Heart right ventricle (tissue), 16 donors: Measurements from ENCODE around the gene ACOXL. TPM values are rescaled to one million over a fixed set of nuclear protein-coding genes. Genes with fewer than 3 reads are reported as not detected.

Source experiments
- ATAC-seq, 8 donors: fragments of 200-7000 bp; cut with Tn5 transposase; one replicate each; pipeline ENCODE4 v1.9.1; 2020; ENCODE audit warnings: mild to moderate bottlenecking in 8 of 8, moderate library complexity in 8 of 8, moderate number of reproducible peaks in 1 of 8
- DNase-seq, 2 donors: peaks; one replicate each; pipeline ENCODE4 v3.0.0-alpha.2; 2020
- H3K27ac ChIP-seq, 10 donors: fragments of 200-600 bp; sonication (generic) in 2 of 10; one replicate each; pipeline versions ENCODE4 v1.5.0 to v1.8.0; 2020 to 2022; ENCODE audit warnings: mild to moderate bottlenecking in 3 of 10
- H3K27me3 ChIP-seq, 7 donors: fragments of 200-600 bp; one replicate each; pipeline ENCODE4 v1.8.0; 2021 to 2022; ENCODE audit warnings: mild to moderate bottlenecking in 2 of 7
- H3K36me3 ChIP-seq, 9 donors: fragments of 200-600 bp; sonication (generic) in 1 of 9; one replicate each; pipeline versions ENCODE4 v1.5.0 to v1.8.0; 2020 to 2022; ENCODE audit warnings: mild to moderate bottlenecking in 2 of 9
- H3K4me1 ChIP-seq, 9 donors: fragments of 200-600 bp; sonication (generic) in 1 of 9; one replicate each; pipeline versions ENCODE4 v1.5.0 to v1.8.0; 2020 to 2022; ENCODE audit warnings: mild to moderate bottlenecking in 4 of 9
- H3K4me3 ChIP-seq, 10 donors: fragments of 200-600 bp; sonication (generic) in 2 of 10; one replicate each; pipeline versions ENCODE4 v1.5.0 to v1.8.0; 2020 to 2022; ENCODE audit warnings: mild to moderate bottlenecking in 7 of 10, moderate library complexity in 2 of 10
- H3K9me3 ChIP-seq, 11 donors: fragments of 200-600 bp in 10 of 11; sonication (generic) in 2 of 11; one replicate each; pipeline versions ENCODE4 v1.5.0 to v1.8.0; 2013 to 2022; ENCODE audit warnings: mild to moderate bottlenecking in 2 of 11, control low read depth in 1 of 11, moderate library complexity in 1 of 11
- WGBS, 2 donors: extraction: QIAGEN DNeasy Blood & Tissue Kit; methylation state at CpG; one replicate each; pipeline ENCODE4 v1.1.7; 2013; ENCODE audit warnings: inconsistent platforms in 1 of 2; 5-methylcytosine and 5-hydroxymethylcytosine counted together
- intact Hi-C, 10 donors: fragments of 100-400 bp; cut with DNase I; formaldehyde crosslinking; loops; one replicate each; pipeline versions ENCODE4 v1.11.1 to v1.14.2; 2022
- polyA plus RNA-seq, 2 donors: library from polyadenylated mRNA; stranded (reverse); fragments of 200-250 nt; gene quantifications; one replicate each; pipeline ENCODE4 v1.2.3, GENCODE V29; 2013
- total RNA-seq, 10 donors: library from RNA; stranded (reverse); fragmentation: NEBNext Ultra II Directional in 3 of 10; extraction: Animal tissue kit (Norgen Biotek cat#: 25700) in 3 of 10; gene quantifications; one replicate each; pipeline versions ENCODE4 v1.2.1 to v1.2.4, GENCODE V29; 2021 to 2023
- TF ChIP-seq, protein P1 (sequence below), 9 donors: fragments of 200-600 bp; sonication (generic) in 2 of 9; IDR thresholded peaks; one replicate each; pipeline versions ENCODE4 v1.5.0 to v1.8.0; 2021 to 2022; ENCODE audit warnings: antibody characterized with exemption in 9 of 9, mild to moderate bottlenecking in 5 of 9, moderate library complexity in 1 of 9
- donor health status: Arrhythmogenic right ventricular cardiomyopathy.
- donor health status: ischemic (EF 13 %, LVEDD 7.1; RV severe dilation, severe dysfunction).
- donor health status: healthy with polysubstance abuse.
- donor health status: DM: no; HTN: yes; CAD: no.
- donor health status: DM: no; HTN: no; CAD: no.
- donor health status: ischemic (EF 25% LVEDD 6.9; RV normal size, moderate dysfunction).
- donor health status: ischemic (EF 25% LVEDD 5.7; RV mildly dilated, moderate dysfunction).
- donor health status: healthy.
- donor health status: DM: yes; HTN: yes; CAD: no.
- donor health status: Ischemic cardiomyopathy.
- donor health status: ischemic (EF 35%, LVEDD 5.7; RV mildly dilated, moderate dysfunction).
- donor health status: nonischemic (EF 11% LVEDD 7.7; RV severe dilation, severe dysfunction).
- donor health status: DM: yes; HTN: yes; CAD: no.
- donor health status: PGD.
- donor health status: ischemic (EF 29% LVEDD 5.4; RV normal size, mild dysfunction).
- donor health status: nonischemic (EF 23%, LVEDD 6.1; RV moderate dilation, normal function).

Gene ACOXL
- total and polyA plus RNA-seq, 12 donors, result not detected

DNA sequence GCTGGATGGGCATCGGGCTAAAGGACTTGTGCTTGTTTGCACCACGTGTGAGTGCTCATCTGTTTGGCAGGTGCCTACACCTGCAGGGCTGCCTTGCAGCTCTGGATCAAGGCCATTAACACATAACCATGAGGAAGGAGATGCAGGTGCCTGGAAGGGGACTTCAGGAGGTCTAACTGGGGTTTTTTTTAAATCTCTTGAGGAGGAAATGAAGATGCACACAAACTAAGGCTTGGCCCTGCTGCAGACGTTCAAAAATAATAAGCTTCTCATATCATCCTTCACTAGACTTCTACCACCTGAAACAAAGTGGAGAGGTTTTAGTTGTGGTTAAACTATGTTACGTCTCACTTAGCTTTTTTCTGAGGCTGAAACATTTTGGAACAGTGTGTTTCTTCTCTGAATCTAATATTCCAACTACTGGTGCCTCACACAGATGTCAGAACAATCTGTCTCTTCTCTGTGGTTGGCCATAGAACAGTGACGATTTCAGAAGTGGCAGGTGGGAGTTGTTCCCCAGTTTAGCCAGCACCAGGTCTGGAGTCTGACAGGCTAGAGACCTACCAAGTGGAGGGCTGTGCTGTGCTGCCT is 424.8 kb downstream of the ACOXL start:
- Histone ChIP-seq H3K36me3 (peaks cover 0 to 44% (median 5%) of the 10 kb centered on the region in 9 donors), H3K4me3 (no peak overlapping the region), H3K4me1 (peaks cover 0 to 34% (median 23%) of the 10 kb centered on the region in 9 donors), H3K27me3 (no peaks in the 10 kb centered on the region), H3K27ac (no peak overlapping the region), H3K9me3 (no peaks in the 10 kb centered on the region)
- intact Hi-C loops, result no loop called here
- no peak for DNase-seq
- WGBS, 2 donors, result 85% methylated on average over 5 of the region's 5 CpGs
- TF ChIP-seq, protein P1, sequence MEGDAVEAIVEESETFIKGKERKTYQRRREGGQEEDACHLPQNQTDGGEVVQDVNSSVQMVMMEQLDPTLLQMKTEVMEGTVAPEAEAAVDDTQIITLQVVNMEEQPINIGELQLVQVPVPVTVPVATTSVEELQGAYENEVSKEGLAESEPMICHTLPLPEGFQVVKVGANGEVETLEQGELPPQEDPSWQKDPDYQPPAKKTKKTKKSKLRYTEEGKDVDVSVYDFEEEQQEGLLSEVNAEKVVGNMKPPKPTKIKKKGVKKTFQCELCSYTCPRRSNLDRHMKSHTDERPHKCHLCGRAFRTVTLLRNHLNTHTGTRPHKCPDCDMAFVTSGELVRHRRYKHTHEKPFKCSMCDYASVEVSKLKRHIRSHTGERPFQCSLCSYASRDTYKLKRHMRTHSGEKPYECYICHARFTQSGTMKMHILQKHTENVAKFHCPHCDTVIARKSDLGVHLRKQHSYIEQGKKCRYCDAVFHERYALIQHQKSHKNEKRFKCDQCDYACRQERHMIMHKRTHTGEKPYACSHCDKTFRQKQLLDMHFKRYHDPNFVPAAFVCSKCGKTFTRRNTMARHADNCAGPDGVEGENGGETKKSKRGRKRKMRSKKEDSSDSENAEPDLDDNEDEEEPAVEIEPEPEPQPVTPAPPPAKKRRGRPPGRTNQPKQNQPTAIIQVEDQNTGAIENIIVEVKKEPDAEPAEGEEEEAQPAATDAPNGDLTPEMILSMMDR (IDR thresholded peaks at IDR 0.05), result no peak
- no peak for ATAC-seq

DNA sequence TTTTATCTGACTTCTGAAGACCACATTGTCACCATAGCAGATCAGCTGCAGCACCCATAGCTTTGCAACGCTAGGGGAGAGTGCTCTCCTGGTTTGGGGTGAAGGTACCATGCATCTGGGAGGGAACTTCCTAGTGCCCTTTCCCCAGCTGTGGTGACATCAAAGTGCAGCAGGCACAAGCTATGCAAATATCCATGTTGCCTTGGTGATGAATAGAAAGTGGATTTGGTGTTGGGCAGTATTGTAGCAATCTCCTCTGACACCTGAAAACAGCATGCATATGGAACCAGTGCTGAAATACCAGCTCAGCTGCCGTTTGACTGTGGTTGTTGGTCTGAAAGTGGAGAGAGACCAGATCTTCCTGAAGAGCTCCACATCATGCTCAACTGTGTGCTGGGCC is 425.4 kb downstream of the ACOXL start:
- H3K4me3 ChIP-seq, result no peak overlapping the region
- no peaks in the 10 kb centered on the region for H3K27me3 ChIP-seq
- TF ChIP-seq, protein P1 (IDR thresholded peaks at IDR 0.05), result no peak
- peaks cover 0 to 38% (median 2%) of the 10 kb centered on the region in 9 donors for H3K36me3 ChIP-seq
- peaks cover 0 to 39% (median 29%) of the 10 kb centered on the region in 9 donors for H3K4me1 ChIP-seq
- WGBS, 2 donors, result 90 to 93% methylated on average over 2 of the region's 2 CpGs
- H3K9me3 ChIP-seq, result no peaks in the 10 kb centered on the region
- ATAC-seq (no peak), DNase-seq (no peak)
- H3K27ac ChIP-seq, result no peak overlapping the region
- intact Hi-C loops, result no loop called here

DNA sequence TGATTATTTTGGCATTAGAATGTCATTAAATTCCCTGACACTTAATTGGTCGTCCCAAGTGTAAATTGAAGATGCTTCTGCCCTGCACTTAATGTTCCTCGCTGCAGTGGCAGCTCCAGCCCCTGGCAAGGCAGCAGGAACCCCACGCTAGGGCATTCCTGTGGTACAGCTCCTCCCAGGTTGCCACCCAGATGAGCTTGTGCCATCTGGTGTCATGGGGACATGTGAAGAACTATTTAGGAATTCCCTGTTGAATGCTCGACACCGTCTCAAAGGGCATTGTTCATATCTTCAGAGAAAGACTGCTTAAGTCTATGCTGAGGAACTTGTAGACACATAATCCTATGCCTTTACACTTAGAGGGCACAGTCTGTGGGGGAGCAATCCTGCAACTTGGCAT is 427.3 kb downstream of the ACOXL start:
- H3K27me3 ChIP-seq, result no peaks in the 10 kb centered on the region
- H3K4me3 ChIP-seq, result no peak overlapping the region
- H3K4me1 ChIP-seq, result peaks cover 0 to 58% (median 39%) of the 10 kb centered on the region in 9 donors
- DNase-seq, result no peak
- H3K27ac ChIP-seq, result no peak overlapping the region
- no peaks in the 10 kb centered on the region for H3K9me3 ChIP-seq
- 64 to 68% methylated on average over 5 of the region's 5 CpGs for WGBS, 2 donors
- intact Hi-C loops, result loop anchor here in 2 of 10 donors (2.0 to 5.0 kb wide), 2 partner anchors 37 to 59 kb away; partner anchors contain the start of gene BCL2L11 (in 1 of the 2)
- H3K36me3 ChIP-seq, result peaks cover 0 to 29% (median 3%) of the 10 kb centered on the region in 9 donors
- TF ChIP-seq, protein P1 (IDR thresholded peaks at IDR 0.05), result no peak
- no peak for ATAC-seq

DNA sequence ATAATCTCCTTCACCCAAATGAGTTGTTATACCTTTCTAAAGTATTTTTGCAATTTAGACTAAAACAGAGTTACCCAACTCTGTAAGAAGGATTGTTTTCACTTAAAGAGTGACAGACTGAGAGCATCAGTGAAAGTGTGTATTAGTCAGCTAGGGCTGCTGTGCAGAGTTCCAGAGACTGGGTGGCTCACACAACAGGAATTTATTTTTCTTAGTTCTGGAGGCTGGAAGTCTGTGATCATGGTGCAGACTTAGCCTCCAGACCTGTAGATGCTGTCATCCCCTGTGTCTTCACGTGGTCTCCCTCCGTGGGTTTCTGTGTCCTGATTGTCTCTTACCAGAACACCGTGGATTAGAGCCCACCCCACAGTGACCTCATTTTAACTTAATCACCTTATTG is 428.4 kb downstream of the ACOXL start:
- intact Hi-C loops, result loop anchor here in 2 of 10 donors (2.0 to 5.0 kb wide), 2 partner anchors 38 to 60 kb away; partner anchors contain the start of gene BCL2L11 (in 1 of the 2)
- Histone ChIP-seq H3K27me3 (no peaks in the 10 kb centered on the region), H3K36me3 (peaks cover 0 to 31% (median 11%) of the 10 kb centered on the region in 9 donors), H3K9me3 (no peaks in the 10 kb centered on the region), H3K27ac (no peak overlapping the region), H3K4me1 (peaks cover 0 to 65% (median 42%) of the 10 kb centered on the region in 9 donors), H3K4me3 (no peak overlapping the region)
- DNase-seq, result no peak
- no peak for ATAC-seq
- 89 to 91% methylated on average over 3 of the region's 3 CpGs for whole genome bisulfite sequencing, 2 donors
- TF ChIP-seq, protein P1 (IDR thresholded peaks at IDR 0.05), result no peak
